NCI-H526 treated with DMSO at 0.1 percent for 48 hours (cell line): ENCODE measurements around the gene HIPK1.

ENCODE experiments used
- DNase-seq: peaks from one replicate; lab custom pipeline; 2025; lab: John Stamatoyannopoulos, UW

HIPK1 gene

DNA sequence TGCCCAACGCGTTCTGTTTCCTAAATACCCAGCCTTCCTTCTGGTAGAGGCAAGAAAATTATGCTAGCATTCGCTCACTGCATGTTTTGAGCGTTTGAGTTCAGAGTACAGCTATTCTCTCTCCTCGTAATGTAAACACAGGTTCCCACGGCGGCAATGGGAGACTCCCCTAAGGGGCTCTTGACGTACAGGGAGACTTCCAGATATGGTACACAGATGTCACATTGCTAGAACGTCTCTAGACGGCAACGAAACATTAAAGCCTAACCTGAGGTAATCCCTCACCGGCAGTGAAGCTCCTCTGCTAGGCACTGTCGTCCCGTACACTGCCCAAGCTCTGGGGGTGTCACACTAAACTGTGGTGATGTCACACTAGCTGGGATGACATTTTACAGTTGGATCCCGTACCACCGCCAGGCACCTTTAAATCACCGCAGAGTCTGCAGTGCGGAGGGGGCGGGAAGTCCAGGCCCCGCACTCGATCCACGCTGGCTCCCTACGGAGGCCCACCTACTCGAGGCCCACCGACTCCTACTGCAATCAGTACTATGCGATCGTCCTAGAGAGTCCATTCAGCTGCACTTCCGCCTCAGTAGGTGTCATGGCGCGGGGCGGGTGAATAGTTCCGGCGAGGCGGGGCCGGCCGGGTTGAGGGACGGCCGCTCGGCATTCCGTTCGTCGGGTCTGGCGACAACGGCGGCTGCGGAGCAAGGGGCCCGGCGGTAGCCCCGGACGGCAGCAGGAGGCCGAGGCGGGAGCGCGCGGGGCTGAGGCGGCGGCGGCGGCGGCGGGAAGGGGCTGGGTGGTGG lies at the start of gene HIPK1:
Gene HIPK1, plus strand, starts transcription at position 384 of the 809 bp plus-strand sequence.
- DNase-seq, result peak; percentile 97

DNA sequence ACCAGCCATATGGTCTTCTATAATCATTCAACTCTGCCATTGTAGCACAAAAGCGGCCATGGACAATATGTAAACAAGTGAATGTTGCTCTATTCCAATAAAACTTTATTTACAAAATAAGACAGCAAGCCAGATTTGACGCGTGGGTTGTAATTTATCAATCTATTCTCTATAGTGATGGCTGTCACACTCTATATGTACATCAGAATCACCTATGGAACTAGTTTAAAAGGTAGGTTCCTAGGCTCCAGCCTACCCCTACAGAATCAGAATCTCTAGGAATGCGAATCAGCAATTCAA lies 49.4 kb upstream of the HIPK1 start:
- no peak for DNase-seq

DNA sequence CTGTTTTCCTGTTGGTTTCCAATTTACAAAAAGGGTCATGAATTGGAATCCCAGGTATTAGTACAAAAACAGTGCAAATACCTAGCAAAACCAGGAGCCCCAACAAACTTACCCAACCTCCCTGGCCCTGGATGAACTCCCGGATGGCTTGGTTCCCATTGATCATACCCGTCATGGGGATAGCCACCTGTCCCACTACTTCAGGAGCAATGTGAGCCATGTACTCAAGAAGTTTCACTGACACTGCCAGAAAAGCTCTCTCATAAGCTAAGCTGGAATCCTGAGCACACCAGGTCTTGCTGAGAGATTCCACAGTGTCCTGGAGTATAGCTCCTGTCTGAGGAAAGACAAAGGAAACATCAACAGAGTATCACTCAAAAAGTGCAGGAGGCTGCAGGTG lies 47.5 kb upstream of the HIPK1 start:
- no peak for DNase-seq

DNA sequence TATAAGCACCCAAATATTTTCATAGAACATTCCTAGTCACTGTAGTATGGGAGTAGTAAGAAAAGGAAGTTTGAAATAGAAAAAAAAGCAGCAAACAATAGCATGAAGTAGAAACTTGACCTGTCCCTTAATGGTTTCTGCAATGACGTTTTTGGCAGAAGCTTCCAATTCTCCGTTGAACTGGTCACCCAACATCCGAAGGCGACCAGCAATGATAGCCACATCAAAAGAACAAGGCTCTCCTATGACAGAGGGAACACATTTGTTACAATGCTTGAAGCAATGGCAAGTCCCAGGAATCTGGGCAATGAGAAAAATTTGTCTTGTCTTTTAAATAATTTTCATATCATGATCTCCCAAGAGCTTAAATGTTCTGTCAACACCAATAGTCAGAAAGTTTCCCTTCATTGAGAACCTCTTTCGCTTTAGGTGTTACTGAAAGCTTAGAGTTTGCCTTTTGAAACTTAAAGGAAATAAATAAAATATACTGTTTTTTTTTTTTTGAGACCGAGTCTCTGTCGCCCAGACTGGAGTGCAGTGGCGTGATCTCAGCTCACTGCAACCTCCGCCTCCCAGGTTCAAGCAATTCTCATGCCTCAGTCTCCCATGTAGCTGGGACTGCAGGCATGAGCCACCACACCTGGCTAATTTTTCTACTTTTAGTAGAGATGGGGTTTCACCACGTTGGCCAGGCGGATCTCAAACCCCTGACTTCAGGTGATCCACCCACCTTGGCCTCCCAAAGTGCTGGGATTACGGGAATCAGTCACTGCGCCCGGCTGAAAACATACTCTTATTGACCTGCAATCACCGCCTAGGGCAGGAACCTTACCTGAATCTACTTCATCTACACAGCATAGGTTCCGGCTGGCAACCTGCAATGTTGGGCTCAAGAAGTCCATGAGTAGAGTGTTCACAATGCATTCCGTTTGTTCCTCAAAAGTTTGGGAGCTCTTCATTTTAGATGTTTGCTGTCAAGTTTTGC lies 42.4 kb upstream of the HIPK1 start:
- DNase-seq, result no peak

DNA sequence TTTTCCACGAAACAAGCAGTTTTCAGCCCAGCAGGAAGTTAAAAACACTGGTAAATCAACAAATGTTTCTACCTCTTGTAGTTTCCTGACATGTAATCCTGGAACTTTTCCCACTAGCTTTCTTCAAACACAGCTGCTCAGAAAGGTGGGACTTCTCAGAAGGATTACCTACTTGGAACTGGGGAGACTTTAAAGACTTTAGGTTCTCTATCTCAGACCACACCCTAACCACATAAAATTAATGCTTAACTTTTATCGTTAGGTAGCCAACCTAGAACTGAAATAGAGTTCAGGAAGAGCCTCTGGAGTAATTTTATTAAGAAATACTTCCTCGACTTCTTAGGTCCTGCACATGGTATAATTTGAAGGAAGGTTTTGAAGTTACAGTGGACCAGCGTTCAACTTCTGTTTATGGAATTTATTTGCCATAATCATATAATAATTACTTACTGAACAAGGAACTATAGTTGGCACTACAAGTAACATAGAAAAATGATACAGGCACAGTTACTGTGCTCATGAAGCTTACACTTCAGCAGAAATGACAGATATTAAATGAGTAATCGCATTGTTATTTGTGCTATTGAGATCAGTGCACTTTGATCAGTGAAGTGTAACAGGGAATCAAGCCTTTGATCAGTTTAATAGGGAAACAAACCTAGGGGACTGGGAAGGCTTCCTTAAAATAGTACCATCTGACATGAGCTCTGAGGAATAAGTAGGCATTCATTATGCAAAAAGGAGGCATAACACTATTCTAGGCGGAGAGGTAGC lies 41.5 kb upstream of the HIPK1 start, which contains the start of gene BCL2L15:
Gene BCL2L15, minus strand, starts transcription at position 180 of the 774 bp plus-strand sequence. CDS start 206 bp downstream, outside the sequence.
- no peak for DNase-seq

DNA sequence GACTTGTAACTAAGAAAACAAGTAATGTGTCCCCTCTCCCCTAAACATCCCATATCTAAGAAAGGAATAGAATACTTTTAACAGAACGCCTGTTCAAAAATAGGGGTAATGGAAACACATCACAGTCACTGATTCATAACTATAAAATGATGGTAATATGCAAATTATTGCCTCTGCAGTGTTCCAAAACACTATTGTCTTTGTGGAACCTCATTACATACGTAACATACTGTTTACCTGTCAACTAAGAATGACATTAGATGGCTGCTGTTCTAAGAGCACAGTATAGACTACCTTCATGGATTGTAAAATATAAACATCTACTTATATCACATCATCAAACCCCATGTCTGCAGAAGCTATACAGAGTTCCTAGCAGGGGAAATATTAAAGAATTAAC lies 38.3 kb upstream of the HIPK1 start:
- DNase-seq, result no peak

DNA sequence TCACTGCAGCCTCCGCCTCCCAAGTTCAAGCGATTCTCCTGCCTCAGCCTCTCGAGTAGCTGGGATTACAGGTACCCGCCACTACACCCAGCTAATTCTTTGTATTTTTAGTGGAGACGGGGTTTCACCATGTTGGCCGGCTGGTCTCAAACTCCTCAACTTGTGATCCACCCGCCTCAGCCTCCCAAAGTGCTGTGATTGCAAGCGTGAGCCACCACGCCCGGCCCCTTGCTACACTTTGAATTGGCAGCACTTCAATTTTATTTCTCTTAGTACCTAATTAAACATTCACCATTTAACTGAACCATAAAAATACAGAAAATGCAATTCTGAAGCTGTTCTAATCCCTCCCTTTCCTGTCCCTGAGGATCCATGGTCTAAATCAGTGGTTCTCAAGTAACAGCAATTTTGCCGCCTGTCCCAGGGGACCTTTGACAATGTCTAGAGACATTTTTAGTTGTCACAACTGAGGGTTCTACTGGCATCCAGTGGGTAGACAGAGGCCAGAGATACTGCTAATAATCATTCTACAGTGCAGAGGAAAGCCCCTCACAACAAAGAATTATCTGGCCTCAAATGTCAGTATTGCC lies 37.4 kb upstream of the HIPK1 start:
- DNase-seq, result no peak

DNA sequence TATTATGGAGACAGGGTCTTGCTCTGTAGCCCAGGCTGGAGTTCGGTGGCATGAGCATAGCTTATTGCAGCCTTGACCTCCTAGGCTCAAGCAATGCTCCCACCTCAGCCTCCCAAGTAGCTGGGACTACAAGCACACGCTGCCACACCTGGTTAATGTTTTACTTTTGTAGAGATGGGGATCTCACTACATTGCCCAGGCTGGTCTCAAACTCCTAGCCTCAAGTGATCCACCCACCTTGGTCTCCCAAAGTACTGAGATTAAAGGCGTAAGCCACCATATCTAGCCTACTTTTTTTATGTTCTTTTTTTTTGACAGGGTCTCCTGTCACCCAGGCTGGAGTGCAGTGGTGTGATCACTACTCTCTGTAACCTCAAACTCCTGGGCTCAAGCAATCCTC lies 35.9 kb upstream of the HIPK1 start:
- DNase-seq, result no peak

DNA sequence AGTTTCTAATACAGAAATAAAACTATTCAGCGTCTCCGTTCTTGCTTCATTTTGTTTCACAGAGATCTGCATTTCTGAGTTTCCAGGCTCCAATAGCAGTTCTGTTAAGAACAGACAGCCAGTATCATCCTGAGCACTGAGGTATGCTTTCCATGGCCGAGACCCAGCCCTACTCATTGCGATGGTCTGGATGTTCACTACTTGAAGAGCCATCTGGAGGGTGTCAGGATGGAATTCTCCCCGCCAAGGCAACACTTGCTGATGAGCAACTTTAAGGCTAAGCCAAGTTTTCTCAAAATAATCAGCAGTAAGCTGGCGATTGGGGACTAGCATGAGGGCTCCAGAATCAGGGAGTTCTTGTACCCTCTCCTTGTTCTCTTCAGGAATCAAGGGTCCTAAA lies 34.0 kb upstream of the HIPK1 start:
- no peak for DNase-seq

DNA sequence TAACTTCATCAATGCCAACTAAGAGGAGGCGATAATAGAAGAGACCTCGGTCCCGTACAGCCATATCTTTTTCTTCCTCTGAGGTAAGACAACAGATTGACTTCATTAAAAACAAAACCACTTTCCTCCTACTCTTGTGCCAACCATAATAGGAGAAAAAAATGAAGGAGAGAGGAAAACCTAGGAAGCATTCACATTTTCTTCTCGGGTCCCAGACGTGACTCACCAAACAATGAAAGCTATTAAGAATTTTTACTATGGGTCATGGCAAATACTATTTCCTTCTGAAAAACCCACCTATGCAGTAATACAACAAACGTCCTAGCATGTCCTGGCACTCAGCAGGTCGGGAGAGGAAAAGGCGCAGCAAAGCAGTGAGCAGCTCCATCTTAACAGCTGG lies 33.2 kb upstream of the HIPK1 start:
- DNase-seq, result no peak

DNA sequence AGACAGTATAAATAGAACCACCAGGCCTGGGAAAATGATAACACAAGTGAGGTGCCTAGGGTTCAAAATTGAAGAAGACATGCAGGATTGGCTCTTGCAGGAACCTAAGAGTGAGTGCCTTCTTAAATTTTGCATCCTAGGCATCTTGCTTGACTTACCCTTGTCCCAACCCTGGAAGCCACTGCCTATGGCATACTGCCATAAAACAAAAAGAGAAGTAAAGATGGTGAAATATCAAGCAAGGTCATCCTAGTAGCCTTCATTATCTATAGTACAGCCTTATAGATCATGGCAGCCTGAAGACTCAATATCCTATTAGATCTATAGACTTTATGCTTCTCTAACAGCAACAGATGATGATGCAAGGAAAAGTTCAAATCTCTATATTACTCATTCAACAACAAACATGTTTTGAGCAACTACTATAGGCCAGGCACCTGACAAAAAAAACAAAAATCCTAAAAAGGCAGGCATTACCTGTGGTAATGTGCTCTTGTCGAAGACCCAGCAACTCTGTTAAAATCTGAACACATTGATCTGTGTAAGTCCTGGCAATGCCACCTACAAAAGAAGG lies 30.8 kb upstream of the HIPK1 start:
- no peak for DNase-seq

DNA sequence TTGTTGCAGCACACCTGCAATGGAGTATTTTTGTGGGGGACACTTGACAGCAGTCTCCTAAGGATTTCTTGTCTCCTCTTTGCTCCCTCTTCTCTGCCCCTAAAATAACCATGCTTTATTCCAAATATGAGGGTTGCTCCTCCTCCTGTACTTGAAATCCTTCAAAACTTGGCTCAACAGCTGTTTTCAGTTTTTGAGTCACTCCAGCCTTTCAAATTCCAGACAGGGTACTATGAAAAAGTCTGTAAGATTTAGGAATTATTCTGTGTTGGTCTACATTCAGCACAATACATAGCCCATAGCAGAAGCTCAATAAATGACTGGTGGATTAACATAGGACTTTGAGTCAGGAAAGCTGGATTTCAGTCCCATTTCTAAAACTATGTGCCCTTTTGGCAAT lies 30.0 kb upstream of the HIPK1 start:
- DNase-seq, result no peak

DNA sequence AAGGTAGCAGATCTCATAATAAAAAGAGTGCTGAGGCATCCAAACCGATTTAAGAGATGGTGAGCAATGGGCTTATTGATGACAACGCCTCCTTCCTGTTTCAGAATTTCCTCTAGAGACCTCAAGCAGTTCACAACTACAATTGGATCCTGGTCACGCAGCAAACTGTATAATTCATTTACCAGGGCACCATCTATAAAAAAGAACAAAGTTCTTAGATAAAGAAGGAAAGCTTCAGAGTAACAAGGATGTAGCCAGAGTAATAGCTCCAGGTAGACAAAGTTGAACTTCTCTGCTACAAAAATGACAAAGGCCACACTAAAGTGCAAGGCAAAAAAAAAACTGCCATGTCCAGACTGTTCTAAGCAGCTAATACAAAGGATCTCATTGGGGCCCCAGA lies 27.9 kb upstream of the HIPK1 start:
- no peak for DNase-seq

DNA sequence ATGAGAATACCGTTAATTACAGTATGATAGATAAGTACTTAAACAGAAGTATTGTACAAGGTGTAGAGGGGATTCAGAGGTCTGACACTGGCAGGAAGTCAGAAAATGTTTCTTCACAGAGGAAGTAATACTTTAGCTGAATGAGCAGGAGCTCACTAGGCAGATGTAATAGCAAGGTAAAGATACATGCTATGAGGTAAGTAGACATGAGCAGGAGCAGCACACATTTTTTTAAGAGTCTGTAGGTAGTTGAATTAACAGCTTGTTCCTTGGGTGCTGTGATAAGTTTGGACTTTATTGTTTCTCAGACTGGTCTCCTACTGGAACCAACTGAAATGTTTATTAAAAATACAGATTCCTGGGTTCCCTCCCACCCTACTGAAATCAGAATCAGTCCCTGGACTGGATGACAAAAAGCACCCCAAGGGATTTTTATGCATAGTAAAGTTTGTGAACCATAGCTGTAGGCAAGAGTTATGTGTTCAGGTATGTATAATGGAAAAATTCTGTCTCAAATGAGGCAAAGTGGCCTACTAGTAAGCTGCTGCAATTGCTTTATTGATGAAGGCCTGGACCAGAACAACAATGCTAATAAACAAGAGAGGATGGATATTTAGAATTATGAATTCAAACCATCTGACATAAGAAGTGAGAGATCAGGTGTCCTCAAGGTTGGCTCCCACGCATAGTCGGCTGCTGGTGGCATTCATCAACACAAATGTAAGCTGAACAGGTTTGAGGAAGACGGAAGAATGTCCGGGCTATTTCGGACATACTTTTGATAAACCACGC lies 25.4 kb upstream of the HIPK1 start:
- DNase-seq, result no peak

DNA sequence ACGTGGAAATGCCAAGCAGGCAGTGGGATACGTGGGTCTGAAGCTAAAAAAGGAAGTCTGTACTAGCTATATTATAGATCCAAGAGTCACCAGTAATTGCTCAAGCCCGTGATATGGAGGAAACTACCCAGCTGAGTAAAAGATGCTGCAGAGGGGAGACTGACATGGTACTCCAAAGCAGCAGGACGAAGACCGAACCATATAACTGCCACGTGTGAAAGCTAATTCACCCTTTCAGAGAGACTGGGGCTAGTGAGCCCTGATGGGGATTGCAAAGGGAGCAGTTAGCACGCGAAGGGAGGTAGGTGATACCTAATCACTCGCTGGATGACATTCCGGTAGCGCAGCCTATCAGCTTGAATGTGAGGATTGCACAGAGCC lies 24.8 kb upstream of the HIPK1 start:
- peak; percentile 88 for DNase-seq

DNA sequence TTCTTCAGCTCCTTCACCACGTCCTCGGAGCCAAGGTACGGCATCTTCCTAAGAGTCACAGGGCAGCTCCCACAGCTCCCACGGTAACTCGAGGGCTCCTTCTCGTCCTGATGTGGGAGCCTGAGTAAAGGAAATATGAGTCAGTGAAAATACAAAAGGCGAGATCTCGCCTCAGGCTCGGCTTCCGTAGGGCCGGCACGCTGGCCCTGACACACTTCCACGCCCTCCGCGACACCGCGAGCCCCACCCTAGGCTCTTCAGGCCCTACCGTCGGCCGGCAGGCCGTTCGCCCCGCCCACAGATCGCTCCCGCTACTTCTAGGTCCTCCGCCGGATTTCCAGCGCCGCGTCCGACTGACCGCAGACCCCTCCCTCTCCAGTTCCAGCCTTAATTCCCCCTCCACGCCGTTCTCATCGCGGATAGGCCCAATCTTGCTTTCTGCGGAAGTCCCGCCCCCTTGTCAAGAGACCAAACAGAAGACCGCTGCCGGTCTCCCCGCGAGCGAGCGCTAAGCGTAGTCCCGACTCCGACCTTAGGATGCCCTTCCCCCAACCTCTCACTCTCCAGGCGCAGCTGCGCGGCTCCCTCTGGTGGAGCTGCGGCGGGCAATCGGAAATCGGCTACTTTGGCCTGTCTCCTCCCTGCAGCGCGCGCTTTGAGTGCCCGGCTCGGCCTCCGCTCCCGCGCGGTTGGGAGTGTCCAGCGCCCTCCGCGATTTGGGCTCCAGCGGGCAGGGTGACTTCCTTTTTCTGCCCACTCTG lies 24.3 kb upstream of the HIPK1 start, which contains the start of the genes AP4B1 and DCLRE1B:
Gene AP4B1, minus strand, starts transcription at position 126 of the 761 bp plus-strand sequence. Its CDS starts 82 bp downstream, at position 44.
Gene DCLRE1B, plus strand, starts transcription at position 653 of the 761 bp plus-strand sequence. CDS start 261 bp downstream, outside the sequence.
- DNase-seq, result peak; percentile 100

DNA sequence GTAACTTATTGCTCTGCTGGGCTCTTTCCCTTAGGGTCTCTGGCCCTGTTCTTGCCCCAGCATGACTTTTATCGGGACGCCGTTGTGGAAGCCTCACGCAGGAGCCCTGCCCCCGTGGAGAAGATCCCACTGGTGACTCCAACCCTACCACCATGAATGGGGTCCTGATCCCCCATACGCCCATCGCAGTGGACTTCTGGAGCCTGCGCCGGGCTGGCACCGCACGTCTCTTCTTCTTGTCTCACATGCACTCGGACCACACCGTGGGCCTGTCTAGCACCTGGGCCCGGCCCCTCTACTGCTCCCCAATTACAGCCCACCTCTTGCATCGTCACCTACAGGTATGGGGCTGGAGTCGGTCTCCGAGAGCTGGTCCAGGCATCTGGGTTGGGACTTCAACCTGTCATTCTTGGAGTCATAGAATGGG lies 23.7 kb upstream of the HIPK1 start:
- DNase-seq, result peak; percentile 47

DNA sequence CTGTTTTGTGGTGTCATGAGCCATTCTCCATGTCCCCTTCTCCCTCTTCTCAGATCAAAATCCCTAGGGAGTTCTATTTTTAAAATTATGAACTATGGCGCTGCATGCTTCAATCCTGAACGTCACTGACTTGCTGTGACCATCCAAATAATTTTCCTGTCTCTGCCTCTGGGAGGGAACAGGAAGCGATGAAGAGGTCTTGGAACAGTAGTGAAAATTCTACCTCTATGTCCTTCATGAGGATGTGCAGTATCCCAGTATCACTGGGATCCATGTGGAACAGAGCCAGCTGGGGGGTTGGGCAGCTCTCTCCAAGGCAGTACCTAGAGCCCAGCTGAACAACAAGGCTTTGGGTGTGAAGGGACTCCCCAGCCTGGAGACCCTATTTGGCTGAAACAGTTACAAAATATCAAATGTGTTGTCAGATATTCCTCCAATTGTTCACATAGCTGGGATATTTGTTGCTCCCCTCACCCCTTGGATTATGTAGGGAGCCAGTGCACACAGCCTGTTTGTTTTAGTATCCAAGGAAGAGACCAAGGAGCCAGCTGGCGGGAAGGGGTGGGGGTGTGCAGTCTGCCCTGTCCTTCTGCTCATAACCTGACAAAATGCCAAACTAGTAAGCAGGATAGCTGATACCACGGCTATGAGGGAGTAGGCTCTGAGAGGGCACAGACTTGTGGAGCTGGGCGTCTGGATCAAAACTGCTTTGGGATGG lies 16.4 kb upstream of the HIPK1 start:
- no peak for DNase-seq

DNA sequence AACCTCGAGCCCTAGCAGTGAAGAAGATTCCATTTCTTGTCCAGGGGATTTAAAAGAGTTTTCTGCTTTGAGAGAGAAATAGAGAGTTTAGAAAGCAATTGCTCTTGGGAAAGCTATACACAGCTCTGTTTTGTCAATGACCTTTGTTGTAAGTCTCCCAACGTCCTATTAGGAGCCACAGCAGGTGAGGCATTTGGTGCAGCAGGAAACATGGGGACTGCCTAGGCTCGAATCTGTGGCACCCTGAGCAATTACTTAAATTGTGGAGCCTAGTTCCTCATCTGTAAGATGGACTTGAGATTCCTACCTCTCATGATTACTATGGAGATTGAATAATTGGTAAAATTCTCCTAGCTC lies 15.8 kb upstream of the HIPK1 start:
- DNase-seq, result no peak
